Small intestine (tissue), 7 donors: Measurements from ENCODE around the gene PREX1. TPM values are rescaled to one million over a fixed set of nuclear protein-coding genes. Genes with fewer than 3 reads are reported as not detected.

Source experiments
- DNase-seq, 2 donors: peaks; one replicate each; pipeline versions ENCODE4 v3.0.0 to v3.0.0-alpha.2; 2013
- FAIRE-seq: peaks from 2 replicates; lab custom pipeline; 2012; peaks lifted over from hg19 to GRCh38; lab: Jason Lieb, UNC
- H3K27ac ChIP-seq, 3 donors: one replicate each; pipeline ENCODE4 v1.5.1; 2013; ENCODE audit warnings: low read length in 2 of 3, mild to moderate bottlenecking in 2 of 3, control low read depth in 1 of 3, inconsistent platforms in 1 of 3, low read depth in 1 of 3, moderate library complexity in 1 of 3
- H3K27me3 ChIP-seq, 3 donors: one replicate each; pipeline ENCODE4 v1.6.1; 2013; ENCODE audit warnings: low read length in 3 of 3, inconsistent platforms in 1 of 3; ENCODE audit not compliant: control insufficient read depth in 3 of 3, insufficient read depth in 3 of 3
- H3K36me3 ChIP-seq, 3 donors: one replicate each; pipeline ENCODE4 v1.6.1; 2013; ENCODE audit warnings: low read length in 3 of 3, inconsistent platforms in 1 of 3, low read depth in 1 of 3, mild to moderate bottlenecking in 1 of 3, moderate library complexity in 1 of 3; ENCODE audit not compliant: control insufficient read depth in 3 of 3, insufficient read depth in 2 of 3
- H3K4me1 ChIP-seq, 3 donors: one replicate each; pipeline ENCODE4 v1.6.1; 2013; ENCODE audit warnings: low read length in 2 of 3, inconsistent platforms in 1 of 3, low read depth in 1 of 3, mild to moderate bottlenecking in 1 of 3, moderate library complexity in 1 of 3; ENCODE audit not compliant: control insufficient read depth in 3 of 3, insufficient read depth in 2 of 3
- H3K4me3 ChIP-seq, 3 donors: one replicate each; pipeline ENCODE4 v1.5.1; 2013; ENCODE audit warnings: low read length in 3 of 3, control low read depth in 1 of 3, inconsistent platforms in 1 of 3, low read depth in 1 of 3, mild to moderate bottlenecking in 1 of 3, moderate library complexity in 1 of 3
- H3K9me3 ChIP-seq, 2 donors: one replicate each; pipeline ENCODE4 v1.6.1; 2013; ENCODE audit warnings: low read depth in 1 of 2, low read length in 1 of 2; ENCODE audit not compliant: control insufficient read depth in 2 of 2, insufficient read depth in 1 of 2
- WGBS, 3 donors: extraction: QIAGEN DNeasy Blood & Tissue Kit; methylation state at CpG; one replicate each; pipeline ENCODE4 v1.1.7; 2013; 5-methylcytosine and 5-hydroxymethylcytosine counted together
- polyA plus RNA-seq, 4 donors: library from polyadenylated mRNA; stranded (reverse) in 3 of 4; unstranded in 1 of 4; fragments of 200-250 nt in 3 of 4; fragments of 120-200 nt in 1 of 4; gene quantifications; one replicate each; pipeline versions ENCODE4 v1.2.1 to v1.2.3, GENCODE V29; 2013
- donor health status: healthy with polysubstance abuse.
- donor health status: control.
- donor health status: control.
- donor health status: Bipolar disorder and iron deficiency.
- donor health status: healthy.

The PREX1 gene
- polyA plus RNA-seq, 4 donors = 1.8 to 9.9 (median 8.0) TPM

- DNase-seq = no peak
- FAIRE-seq = no peak
- H3K4me1 ChIP-seq = peaks cover 0 to 14% (median 0%) of the 10 kb centered on the region in 3 donors
- no peaks in the 10 kb centered on the region for H3K27me3 ChIP-seq
- no peaks in the 10 kb centered on the region for H3K9me3 ChIP-seq
- H3K27ac ChIP-seq = no peak overlapping the region
- peaks cover 0 to 61% (median 5%) of the 10 kb centered on the region in 3 donors for H3K36me3 ChIP-seq
- no peak overlapping the region for H3K4me3 ChIP-seq
- 93 to 96% (median 95%) methylated on average over 10 of the region's 10 CpGs for whole genome bisulfite sequencing, 3 donors
Measured at GRCh38 chr20:48653706-48654051, 174.1 kb downstream of the PREX1 start.

GRCh38 chr20:48652961-48653705 lies 174.7 kb downstream of the PREX1 start:
- no peaks in the 10 kb centered on the region for H3K9me3 ChIP-seq
- H3K27ac ChIP-seq = no peak overlapping the region
- H3K27me3 ChIP-seq = no peaks in the 10 kb centered on the region
- peaks cover 0 to 14% (median 0%) of the 10 kb centered on the region in 3 donors for H3K4me1 ChIP-seq
- DNase-seq (no peak), FAIRE-seq (no peak)
- H3K4me3 ChIP-seq = no peak overlapping the region
- 77 to 85% (median 82%) methylated on average over 16 of the region's 16 CpGs for WGBS, 3 donors
- H3K36me3 ChIP-seq = peaks cover 0 to 57% (median 5%) of the 10 kb centered on the region in 3 donors

- Histone ChIP-seq H3K27ac (no peak overlapping the region), H3K4me3 (no peak overlapping the region), H3K27me3 (no peaks in the 10 kb centered on the region), H3K4me1 (peaks cover 0 to 8% (median 0%) of the 10 kb centered on the region in 3 donors), H3K36me3 (peaks cover 0 to 50% (median 5%) of the 10 kb centered on the region in 3 donors), H3K9me3 (no peaks in the 10 kb centered on the region)
- DNase-seq (no peak), FAIRE-seq (no peak)
- 96 to 98% (median 98%) methylated on average over 11 of the region's 11 CpGs for WGBS, 3 donors
Measured at GRCh38 chr20:48651960-48652359, 175.8 kb downstream of the PREX1 start.

DNA sequence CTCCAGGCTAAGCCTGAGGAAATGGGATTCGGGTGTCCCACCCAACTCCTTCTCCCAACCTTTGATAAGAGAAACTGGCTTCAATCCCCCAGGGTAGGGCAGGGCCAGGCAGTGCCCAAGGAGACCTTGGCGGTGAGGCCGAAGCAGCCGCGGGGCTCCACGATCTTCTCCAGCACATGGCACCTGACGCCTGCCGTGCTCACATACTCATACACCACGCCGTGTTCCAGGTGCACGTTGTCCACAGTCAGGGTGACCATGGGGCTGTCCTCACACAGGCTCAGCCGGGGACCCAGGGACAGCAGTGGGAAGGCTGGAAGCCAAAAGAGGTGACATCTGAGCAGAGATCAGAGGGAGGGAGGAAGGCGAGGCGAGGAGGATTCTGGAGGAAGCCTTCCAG lies 176.5 kb downstream of the PREX1 start:
- Histone ChIP-seq H3K27me3 (no peaks in the 10 kb centered on the region), H3K4me3 (no peak overlapping the region), H3K27ac (no peak overlapping the region), H3K4me1 (peaks cover 0 to 1% (median 0%) of the 10 kb centered on the region in 3 donors), H3K36me3 (peaks cover 0 to 44% (median 5%) of the 10 kb centered on the region in 3 donors), H3K9me3 (no peaks in the 10 kb centered on the region)
- FAIRE-seq = no peak
- 95 to 96% (median 95%) methylated on average over 14 of the region's 14 CpGs for WGBS, 3 donors
- DNase-seq = no peak

DNA sequence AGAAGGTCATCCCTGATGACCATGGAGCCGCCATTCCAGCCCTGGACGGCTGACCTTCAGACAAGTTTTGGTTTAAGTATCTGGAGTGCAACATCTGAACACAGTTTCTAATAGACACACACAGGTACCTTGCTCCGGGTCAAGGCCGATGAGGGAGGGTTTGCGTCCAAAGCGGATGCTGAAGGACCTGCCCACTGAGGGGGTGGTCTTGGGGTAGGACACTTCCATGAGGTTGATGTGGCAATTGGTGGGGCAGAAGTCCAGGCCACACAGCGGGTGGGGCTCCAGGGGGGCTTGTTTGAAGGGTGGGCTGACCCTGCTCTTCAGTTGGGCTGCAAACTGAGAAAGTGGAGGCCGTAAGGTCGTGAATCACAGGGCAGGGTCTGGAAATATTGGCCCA lies 177.9 kb downstream of the PREX1 start:
- WGBS, 3 donors = 96 to 98% (median 97%) methylated on average over 9 of the region's 9 CpGs
- FAIRE-seq (no peak), DNase-seq (no peak)
- Histone ChIP-seq H3K4me3 (no peak overlapping the region), H3K27ac (no peak overlapping the region), H3K4me1 (no peaks in the 10 kb centered on the region), H3K27me3 (no peaks in the 10 kb centered on the region), H3K9me3 (no peaks in the 10 kb centered on the region), H3K36me3 (peaks cover 0 to 50% (median 5%) of the 10 kb centered on the region in 3 donors)

DNA sequence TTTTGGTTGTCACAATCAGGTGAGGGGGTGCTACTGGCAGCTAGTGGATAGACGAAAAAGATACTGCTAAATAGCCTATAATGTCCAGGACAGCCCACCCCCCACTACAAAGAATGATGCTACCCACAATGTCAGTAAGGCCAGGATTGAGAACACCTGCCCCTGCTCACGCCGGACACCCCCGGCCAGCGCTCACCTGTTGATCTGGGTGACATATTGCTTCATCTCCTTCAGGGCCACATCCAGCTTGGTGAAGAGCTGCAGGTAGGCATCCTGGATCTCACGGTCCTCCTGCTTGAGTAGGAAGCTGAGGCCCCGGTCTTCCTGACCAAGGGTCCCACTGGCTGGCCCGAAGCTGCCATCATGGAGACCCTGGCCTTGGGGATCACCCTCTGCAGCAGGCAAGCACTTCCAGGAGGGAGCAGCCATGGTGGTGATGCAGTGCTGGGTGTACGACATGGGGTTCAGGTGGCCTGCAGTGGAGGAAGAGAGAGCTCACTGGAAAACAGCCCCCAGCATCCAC lies 178.6 kb downstream of the PREX1 start:
- WGBS, 3 donors = 78 to 91% (median 85%) methylated on average over 9 of the region's 9 CpGs
- H3K4me1 ChIP-seq = no peaks in the 10 kb centered on the region
- no peak overlapping the region for H3K27ac ChIP-seq
- DNase-seq (no peak), FAIRE-seq (no peak)
- no peak overlapping the region for H3K4me3 ChIP-seq
- no peaks in the 10 kb centered on the region for H3K9me3 ChIP-seq
- H3K27me3 ChIP-seq = no peaks in the 10 kb centered on the region
- peaks cover 0 to 56% (median 5%) of the 10 kb centered on the region in 3 donors for H3K36me3 ChIP-seq

- H3K27ac ChIP-seq = no peak overlapping the region
- 19 to 62% (median 35%) methylated on average over 9 of the region's 9 CpGs for WGBS, 3 donors
- H3K36me3 ChIP-seq = peaks cover 0 to 51% (median 7%) of the 10 kb centered on the region in 3 donors
- H3K4me3 ChIP-seq = no peak overlapping the region
- H3K27me3 ChIP-seq = no peaks in the 10 kb centered on the region
- H3K4me1 ChIP-seq = no peaks in the 10 kb centered on the region
- DNase-seq (peak; percentile 31 to 40), FAIRE-seq (no peak)
- no peaks in the 10 kb centered on the region for H3K9me3 ChIP-seq
Measured at GRCh38 chr20:48648482-48649051, 179.2 kb downstream of the PREX1 start.

DNA sequence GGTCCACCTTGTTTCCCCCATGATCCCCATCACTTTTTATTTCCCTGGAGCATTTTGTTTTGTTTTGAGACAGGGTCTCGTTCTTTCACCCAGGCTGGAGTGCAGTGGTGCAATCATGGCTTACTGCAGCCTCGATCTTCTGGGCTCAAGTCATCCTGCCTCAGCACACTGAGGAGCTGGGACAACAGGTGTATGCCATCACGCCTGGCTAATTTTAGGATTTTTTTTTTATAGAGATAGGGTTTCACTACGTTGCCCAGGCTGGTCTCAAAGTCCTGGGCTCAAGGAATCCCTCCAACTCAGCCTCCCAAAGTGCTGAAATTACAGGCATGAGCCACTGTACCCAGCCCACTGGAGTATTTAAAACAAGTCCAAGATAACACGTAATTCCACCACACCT lies 179.9 kb downstream of the PREX1 start:
- no peak overlapping the region for H3K4me3 ChIP-seq
- FAIRE-seq (no peak), DNase-seq (peak in 1 of 2 donors; percentile 12)
- H3K4me1 ChIP-seq = no peaks in the 10 kb centered on the region
- 28 to 66% (median 46%) methylated on average over 5 of the region's 5 CpGs for WGBS, 3 donors
- no peaks in the 10 kb centered on the region for H3K27me3 ChIP-seq
- H3K27ac ChIP-seq = no peak overlapping the region
- H3K36me3 ChIP-seq = peaks cover 0 to 45% (median 7%) of the 10 kb centered on the region in 3 donors
- H3K9me3 ChIP-seq = no peaks in the 10 kb centered on the region
